GM18505 (cell line): ENCODE measurements around the gene SP140.

Experiments
- ATAC-seq: cut with Tn5 transposase; IDR thresholded peaks from one replicate; pipeline ENCODE4 v1.9.1; 2021; ENCODE audit not compliant: unreplicated experiment
- POLR2A ChIP-seq: IDR thresholded peaks from 4 replicates; pipeline ENCODE4 v1.6.1; 2011; ENCODE audit warnings: borderline replicate concordance; ENCODE audit not compliant: insufficient read depth, insufficient read length; ENCODE audit errors: extremely low read depth

The SP140 gene

DNA sequence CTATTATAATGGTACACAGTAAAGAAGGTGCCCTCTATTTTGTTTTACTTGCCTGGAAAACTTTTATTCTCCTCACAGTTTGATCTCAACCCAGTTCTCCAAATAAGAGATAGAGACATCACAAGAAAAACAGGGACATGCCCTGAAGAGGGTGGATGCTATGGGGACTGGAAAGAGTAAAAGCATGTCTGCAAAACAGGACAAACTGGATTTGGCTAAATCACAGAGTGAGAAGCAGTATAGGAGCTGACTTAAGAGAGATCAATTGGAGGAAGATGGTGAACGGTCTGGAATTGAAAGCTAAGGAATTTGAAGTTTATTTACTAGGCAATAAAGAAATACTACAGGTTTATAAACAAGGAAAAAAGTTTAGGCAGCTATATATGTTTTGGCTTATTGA, 134.5 kb downstream of the SP140 start:
- ATAC-seq, result no peak
- no peak for TF ChIP-seq POLR2A

DNA sequence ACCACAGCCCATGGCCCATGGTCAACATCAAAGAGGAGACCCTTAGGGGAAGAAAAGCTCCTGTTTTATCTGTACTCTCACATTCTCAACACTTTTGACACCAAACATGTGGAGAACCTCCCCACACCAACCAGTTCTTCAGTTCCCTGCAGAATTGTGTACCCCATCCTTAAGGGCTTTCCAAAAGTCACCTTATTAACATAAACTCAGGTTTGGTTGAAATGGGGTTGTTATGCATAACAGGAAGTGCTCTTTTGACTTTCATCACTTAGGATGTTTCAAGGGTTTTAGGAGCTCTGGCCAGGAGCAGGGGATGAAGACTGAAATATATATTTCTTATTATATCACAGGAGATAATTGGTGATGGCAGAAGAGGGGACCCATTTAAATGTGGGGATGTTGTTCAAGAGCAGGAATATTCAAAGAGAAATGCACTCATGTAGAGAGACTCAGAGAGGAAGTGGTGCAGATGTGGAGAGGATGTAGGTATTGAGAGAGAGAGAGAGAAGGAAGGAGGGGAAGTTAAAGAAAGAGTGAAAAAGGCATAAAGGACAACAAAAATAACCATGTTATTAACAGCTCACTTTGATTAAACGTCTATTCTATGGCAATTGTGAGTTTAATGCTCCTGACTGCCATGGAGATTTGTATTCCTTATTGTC, 136.6 kb downstream of the SP140 start:
- TF ChIP-seq POLR2A, result no peak
- ATAC-seq, result no peak
